ENCODE measurements around the gene CCDC122. TPM values are rescaled to one million over a fixed set of nuclear protein-coding genes. Genes with fewer than 3 reads are reported as not detected.

CCDC122 gene
- total RNA-seq, 3 donors from 2014 or later (not counting 1 experiment from before 2014, with no cell fraction given): 1.2 to 2.1 (median 1.6) TPM

GRCh38 chr13:43797159-43797558 is 82.4 kb downstream of the CCDC122 start:
- Histone ChIP-seq H3K9me3 (ENCODE audit: control insufficient read depth, insufficient read depth, low read length) (no peaks in the 10 kb centered on the region), H3K36me3 (ENCODE audit: control insufficient read depth, insufficient read depth, low read length) (no peaks in the 10 kb centered on the region), H3K4me3 (ENCODE audit: low read length) (no peak overlapping the region), H3K27ac (ENCODE audit: low read length) (no peak overlapping the region), H3K27me3 (ENCODE audit: control insufficient read depth, insufficient read depth, low read length) (peaks cover 2% of the 10 kb centered on the region), H3K4me1 (ENCODE audit: control insufficient read depth, insufficient read depth, low read length) (no peaks in the 10 kb centered on the region)
- Mint-ChIP-seq H3K4me1 (no peaks in the 10 kb centered on the region), H3K27ac (no peak overlapping the region), H3K27me3 (ENCODE audit: low read depth in 2 of 2) (peaks cover 7 to 27% of the 10 kb centered on the region in 2 donors), H3K36me3 (no peaks in the 10 kb centered on the region), H3K4me3 (no peak overlapping the region), H3K9me3 (no peaks in the 10 kb centered on the region)
- 86% methylated on average over 1 of the region's 1 CpG for WGBS (ENCODE audit: insufficient coverage)
- ATAC-seq: no peak
- DNase-seq: no peak
- intact Hi-C loops (cut with micrococcal nuclease): no loop called here
- TF ChIP-seq CTCF (IDR thresholded peaks at IDR 0.05): no peak

DNA sequence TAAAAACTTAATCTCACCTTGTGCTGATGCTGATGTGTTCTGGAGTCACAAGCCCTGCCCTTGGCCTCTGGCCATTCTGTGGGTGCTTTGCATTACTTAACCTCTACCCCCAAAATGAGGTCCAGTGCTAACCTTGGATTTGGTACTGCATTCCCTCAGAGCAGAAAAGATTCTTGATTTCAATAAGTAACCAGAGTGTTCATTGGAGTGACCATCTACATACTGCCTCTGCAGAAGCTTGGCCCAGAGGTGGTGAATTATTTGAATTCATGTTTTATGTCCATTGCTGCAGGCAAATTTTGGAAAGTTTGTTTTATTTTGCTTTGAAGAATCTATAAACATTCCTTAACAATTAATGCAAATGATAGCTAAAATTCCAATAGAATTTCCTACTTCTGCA is 85.1 kb downstream of the CCDC122 start:
- intact Hi-C loops (cut with micrococcal nuclease): no loop called here
- H3K4me3 Mint-ChIP-seq: no peak overlapping the region
- H3K9me3 Mint-ChIP-seq: no peaks in the 10 kb centered on the region
- Histone ChIP-seq H3K4me3 (ENCODE audit: low read length) (no peak overlapping the region), H3K36me3 (ENCODE audit: control insufficient read depth, insufficient read depth, low read length) (no peaks in the 10 kb centered on the region), H3K9me3 (ENCODE audit: control insufficient read depth, insufficient read depth, low read length) (no peaks in the 10 kb centered on the region), H3K4me1 (ENCODE audit: control insufficient read depth, insufficient read depth, low read length) (no peaks in the 10 kb centered on the region), H3K27ac (ENCODE audit: low read length) (no peak overlapping the region), H3K27me3 (ENCODE audit: control insufficient read depth, insufficient read depth, low read length) (peaks cover 8% of the 10 kb centered on the region)
- H3K36me3 Mint-ChIP-seq: no peaks in the 10 kb centered on the region
- H3K27me3 Mint-ChIP-seq (ENCODE audit: low read depth in 2 of 2): peaks cover 11 to 39% of the 10 kb centered on the region in 2 donors
- DNase-seq (no peak), ATAC-seq (no peak)
- no peak overlapping the region for H3K27ac Mint-ChIP-seq
- TF ChIP-seq CTCF (IDR thresholded peaks at IDR 0.05): no peak
- no peaks in the 10 kb centered on the region for H3K4me1 Mint-ChIP-seq

- Histone ChIP-seq H3K27ac (ENCODE audit: low read length) (no peak overlapping the region), H3K4me3 (ENCODE audit: low read length) (no peak overlapping the region), H3K36me3 (ENCODE audit: control insufficient read depth, insufficient read depth, low read length) (no peaks in the 10 kb centered on the region), H3K9me3 (ENCODE audit: control insufficient read depth, insufficient read depth, low read length) (no peaks in the 10 kb centered on the region), H3K27me3 (ENCODE audit: control insufficient read depth, insufficient read depth, low read length) (peaks cover 13% of the 10 kb centered on the region), H3K4me1 (ENCODE audit: control insufficient read depth, insufficient read depth, low read length) (peaks cover 2% of the 10 kb centered on the region)
- Mint-ChIP-seq H3K36me3 (no peaks in the 10 kb centered on the region), H3K27ac (no peak overlapping the region), H3K27me3 (ENCODE audit: low read depth in 2 of 2) (peaks cover 17 to 44% of the 10 kb centered on the region in 2 donors), H3K9me3 (no peaks in the 10 kb centered on the region), H3K4me1 (no peaks in the 10 kb centered on the region), H3K4me3 (no peak overlapping the region)
- intact Hi-C loops (cut with micrococcal nuclease): no loop called here
- ATAC-seq (no peak), DNase-seq (no peak)
- 86% methylated on average over 3 of the region's 3 CpGs for WGBS (ENCODE audit: insufficient coverage)
- no peak for TF ChIP-seq CTCF (IDR thresholded peaks at IDR 0.05)
These were observed 87.3 kb downstream of the CCDC122 start for GRCh38 chr13:43792076-43792881.

GRCh38 chr13:43787997-43788396 is 91.5 kb downstream of the CCDC122 start:
- DNase-seq (no peak), ATAC-seq (no peak)
- Histone ChIP-seq H3K27ac (ENCODE audit: low read length) (no peak overlapping the region), H3K4me1 (ENCODE audit: control insufficient read depth, insufficient read depth, low read length) (peaks cover 9% of the 10 kb centered on the region), H3K4me3 (ENCODE audit: low read length) (no peak overlapping the region), H3K36me3 (ENCODE audit: control insufficient read depth, insufficient read depth, low read length) (no peaks in the 10 kb centered on the region), H3K27me3 (ENCODE audit: control insufficient read depth, insufficient read depth, low read length) (peaks cover 13% of the 10 kb centered on the region), H3K9me3 (ENCODE audit: control insufficient read depth, insufficient read depth, low read length) (no peaks in the 10 kb centered on the region)
- Mint-ChIP-seq H3K27me3 (ENCODE audit: low read depth in 2 of 2) (peaks cover 25 to 47% of the 10 kb centered on the region in 2 donors), H3K27ac (no peak overlapping the region), H3K4me1 (peaks cover 0 to 5% of the 10 kb centered on the region in 2 donors), H3K9me3 (no peaks in the 10 kb centered on the region), H3K4me3 (peak overlapping the region; percentile 68), H3K36me3 (no peaks in the 10 kb centered on the region)
- 80% methylated on average over 1 of the region's 2 CpGs for WGBS (ENCODE audit: insufficient coverage)
- intact Hi-C loops (cut with micrococcal nuclease): no loop called here
- no peak for TF ChIP-seq CTCF (IDR thresholded peaks at IDR 0.05)

All from natural killer cell (primary cell).